HG02623 (cell line): ENCODE measurements around the gene FGFR3.

Experiments used
- ATAC-seq: cut with Tn5 transposase; IDR thresholded peaks from one replicate; pipeline ENCODE4 v1.9.1; 2021; ENCODE audit warnings: moderate library complexity; ENCODE audit not compliant: unreplicated experiment

FGFR3 gene

GRCh38 chr4:1801286-1801958 lies 8.3 kb downstream of the FGFR3 start:
- ATAC-seq: no peak

- no peak for ATAC-seq
These were observed 9.1 kb downstream of the FGFR3 start for GRCh38 chr4:1802151-1802715.

GRCh38 chr4:1802720-1803522 lies 9.8 kb downstream of the FGFR3 start:
- no peak for ATAC-seq

- no peak for ATAC-seq
These were observed 10.7 kb downstream of the FGFR3 start for GRCh38 chr4:1803523-1804423.

DNA sequence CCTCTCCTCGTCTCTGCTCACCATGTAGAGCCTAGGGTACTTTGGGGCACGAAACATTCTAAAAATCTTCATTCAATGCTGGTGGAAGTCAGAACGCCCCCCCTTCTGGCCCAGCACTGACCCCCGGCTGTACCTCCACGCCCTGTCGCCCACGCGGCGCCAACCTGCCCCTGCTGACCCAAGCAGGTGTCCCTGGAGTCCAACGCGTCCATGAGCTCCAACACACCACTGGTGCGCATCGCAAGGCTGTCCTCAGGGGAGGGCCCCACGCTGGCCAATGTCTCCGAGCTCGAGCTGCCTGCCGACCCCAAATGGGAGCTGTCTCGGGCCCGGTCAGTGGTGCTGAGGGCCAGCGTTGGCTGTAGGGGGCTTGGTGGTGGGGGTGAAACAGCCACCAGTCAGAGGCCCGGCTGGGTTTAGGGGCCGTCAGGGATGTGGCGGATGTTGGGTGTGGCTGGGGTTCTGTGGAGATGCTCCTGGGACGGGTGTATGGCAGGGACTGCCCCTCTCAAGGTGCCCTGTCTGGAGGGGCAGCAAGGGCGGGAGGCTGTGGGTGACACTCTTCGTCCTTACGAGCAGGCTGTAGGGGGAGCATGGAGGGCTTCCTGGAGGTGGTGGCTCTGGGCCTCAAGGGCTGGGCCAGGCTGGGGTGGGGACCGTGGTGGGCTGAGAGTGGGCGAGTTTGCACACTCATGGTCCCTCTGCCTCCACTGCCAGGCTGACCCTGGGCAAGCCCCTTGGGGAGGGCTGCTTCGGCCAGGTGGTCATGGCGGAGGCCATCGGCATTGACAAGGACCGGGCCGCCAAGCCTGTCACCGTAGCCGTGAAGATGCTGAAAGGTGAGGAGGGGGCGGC lies 11.8 kb downstream of the FGFR3 start:
- no peak for ATAC-seq

- ATAC-seq: no peak
These were observed 12.6 kb downstream of the FGFR3 start for GRCh38 chr4:1805493-1806222.

- no peak for ATAC-seq
These were observed 13.1 kb downstream of the FGFR3 start for GRCh38 chr4:1806223-1806564.

DNA sequence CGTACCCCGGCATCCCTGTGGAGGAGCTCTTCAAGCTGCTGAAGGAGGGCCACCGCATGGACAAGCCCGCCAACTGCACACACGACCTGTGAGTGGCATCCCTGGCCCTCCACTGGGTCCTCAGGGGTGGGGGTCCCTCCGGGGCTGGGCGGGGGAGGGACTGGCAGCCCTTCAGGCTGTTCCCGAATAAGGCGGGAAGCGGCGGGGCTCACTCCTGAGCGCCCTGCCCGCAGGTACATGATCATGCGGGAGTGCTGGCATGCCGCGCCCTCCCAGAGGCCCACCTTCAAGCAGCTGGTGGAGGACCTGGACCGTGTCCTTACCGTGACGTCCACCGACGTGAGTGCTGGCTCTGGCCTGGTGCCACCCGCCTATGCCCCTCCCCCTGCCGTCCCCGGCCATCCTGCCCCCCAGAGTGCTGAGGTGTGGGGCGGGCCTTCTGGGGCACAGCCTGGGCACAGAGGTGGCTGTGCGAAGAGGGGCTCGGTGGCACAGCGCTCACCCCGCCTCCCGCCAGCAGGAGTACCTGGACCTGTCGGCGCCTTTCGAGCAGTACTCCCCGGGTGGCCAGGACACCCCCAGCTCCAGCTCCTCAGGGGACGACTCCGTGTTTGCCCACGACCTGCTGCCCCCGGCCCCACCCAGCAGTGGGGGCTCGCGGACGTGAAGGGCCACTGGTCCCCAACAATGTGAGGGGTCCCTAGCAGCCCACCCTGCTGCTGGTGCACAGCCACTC lies 13.7 kb downstream of the FGFR3 start:
- ATAC-seq: no peak

GRCh38 chr4:1807332-1807777 lies 14.3 kb downstream of the FGFR3 start:
- no peak for ATAC-seq

DNA sequence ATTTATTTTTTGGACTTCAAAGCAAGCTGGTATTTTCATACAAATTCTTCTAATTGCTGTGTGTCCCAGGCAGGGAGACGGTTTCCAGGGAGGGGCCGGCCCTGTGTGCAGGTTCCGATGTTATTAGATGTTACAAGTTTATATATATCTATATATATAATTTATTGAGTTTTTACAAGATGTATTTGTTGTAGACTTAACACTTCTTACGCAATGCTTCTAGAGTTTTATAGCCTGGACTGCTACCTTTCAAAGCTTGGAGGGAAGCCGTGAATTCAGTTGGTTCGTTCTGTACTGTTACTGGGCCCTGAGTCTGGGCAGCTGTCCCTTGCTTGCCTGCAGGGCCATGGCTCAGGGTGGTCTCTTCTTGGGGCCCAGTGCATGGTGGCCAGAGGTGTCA lies 15.3 kb downstream of the FGFR3 start:
- no peak for ATAC-seq

DNA sequence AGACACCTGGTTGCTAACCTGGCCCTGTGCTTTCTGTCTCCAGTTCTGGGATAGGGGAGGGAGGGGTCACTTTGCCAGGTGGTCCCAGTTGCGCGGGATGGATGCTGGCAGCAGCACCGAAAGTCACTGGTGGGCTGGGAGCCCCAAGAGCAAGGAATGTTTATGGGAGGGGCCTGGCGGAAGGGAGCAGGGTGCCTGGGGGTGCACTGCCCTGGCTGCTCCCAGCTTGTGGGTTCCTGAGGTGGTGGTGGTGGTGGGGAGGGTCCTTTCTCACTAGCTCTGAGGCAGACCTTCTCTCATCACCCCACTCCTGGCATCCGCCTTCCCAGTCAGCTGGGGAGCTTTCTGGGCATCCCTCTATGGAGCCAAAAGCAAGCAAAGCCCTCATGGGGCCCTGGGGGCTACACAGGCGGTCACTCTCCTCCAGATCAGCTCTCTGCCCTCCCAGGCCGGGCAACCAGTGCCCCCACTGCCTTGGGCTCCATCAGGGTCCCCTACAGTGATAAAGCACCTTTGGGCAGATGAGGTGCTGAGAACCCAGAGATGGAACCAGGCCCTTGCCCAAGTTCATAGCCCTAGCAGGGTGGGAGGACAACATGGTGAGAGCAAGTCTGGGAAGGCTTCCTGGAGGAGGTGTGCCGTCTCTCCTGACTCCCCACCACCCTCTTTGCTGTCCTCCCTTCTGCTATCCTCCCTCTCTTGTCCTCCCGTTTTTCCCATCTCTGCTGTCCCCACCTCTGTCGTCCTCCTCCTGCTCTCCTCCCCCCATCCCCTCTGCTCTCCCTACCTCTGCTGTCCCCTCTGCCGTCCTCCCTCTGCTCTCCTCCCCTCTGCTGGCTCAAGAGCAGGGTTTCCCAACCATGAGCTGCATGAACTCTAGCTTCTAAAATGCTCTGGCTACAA lies 16.0 kb downstream of the FGFR3 start:
- no peak for ATAC-seq

DNA sequence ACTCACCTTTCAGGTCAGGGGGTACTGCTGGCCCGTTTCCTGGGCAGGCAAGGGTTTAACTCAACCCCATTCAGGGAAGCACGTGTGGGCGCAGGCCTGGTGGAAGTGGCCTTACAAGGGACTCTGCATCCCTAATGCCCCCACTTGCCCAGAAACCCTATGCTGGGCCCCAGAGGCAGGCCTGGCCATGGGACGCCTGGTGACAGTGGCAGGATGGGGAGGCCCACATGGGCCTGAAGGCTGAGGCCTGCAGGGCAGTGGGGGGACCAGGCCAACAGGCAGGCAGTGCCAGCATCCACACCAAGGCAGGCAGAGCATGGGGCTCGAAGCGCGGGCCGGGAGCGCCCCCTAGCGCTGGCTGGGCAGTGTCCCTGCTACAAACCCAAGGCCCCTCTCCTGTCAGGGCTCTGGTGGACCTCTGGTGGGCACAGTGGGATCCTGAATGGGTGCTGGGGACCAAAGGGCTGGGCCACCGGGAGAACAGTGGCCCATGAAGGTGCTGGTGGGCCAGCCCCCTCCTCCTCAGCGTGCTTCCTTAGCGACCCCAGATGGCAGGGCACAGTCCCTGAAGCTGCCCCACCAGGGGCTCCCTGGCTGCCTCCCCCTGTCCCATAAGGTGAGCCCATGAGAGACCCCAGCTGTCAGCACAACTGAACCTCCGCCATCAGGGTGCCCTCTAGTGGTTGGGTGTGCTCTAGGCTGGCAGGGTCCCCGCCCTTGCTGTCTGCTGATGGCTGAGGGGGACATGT lies 16.8 kb downstream of the FGFR3 start:
- ATAC-seq: no peak

DNA sequence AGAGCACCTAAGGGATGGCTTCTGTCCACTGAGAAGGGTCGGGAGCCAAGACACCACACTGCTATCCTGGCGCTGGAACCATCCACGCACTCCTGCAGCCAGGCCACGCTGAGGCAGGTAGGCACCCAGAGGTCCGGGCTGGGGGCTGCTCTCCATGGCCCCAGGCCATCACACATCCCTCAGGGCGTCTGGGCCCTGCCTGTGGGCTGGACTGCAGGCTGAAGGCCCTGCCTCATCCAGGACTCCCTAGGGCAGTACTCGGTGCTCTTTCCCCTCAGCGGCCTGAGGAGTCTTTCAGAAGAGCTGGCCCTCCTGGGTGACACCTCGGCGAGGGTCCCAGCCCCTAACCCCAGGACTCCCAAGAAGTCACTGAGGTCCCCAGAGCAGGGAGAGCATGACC lies 17.7 kb downstream of the FGFR3 start:
- ATAC-seq: no peak

- no peak for ATAC-seq
These were observed 19.6 kb downstream of the FGFR3 start for GRCh38 chr4:1812720-1813119.

- no peak for ATAC-seq
These were observed 20.1 kb downstream of the FGFR3 start for GRCh38 chr4:1813231-1813630.

GRCh38 chr4:1813915-1814314 lies 20.8 kb downstream of the FGFR3 start:
- ATAC-seq: no peak

DNA sequence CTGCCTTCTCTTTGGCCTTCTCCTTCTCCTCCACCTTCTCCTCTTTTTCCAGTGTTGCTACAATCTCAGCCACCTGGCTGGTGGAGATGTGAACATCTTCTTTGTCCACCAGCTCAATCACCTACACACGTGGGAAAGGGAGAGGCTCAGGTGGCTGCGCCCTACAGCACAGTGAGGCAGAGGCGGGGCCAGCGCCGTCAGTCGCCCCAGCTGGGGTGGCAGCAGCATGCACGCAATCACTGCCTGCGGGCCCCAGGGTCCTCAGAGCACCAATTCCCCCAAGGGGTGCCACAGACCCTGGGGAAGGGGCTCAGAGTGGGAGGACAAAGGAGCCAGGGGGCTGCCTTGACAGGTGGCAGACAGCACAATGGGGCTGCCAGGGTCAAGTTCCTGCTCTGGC lies 21.4 kb downstream of the FGFR3 start:
- ATAC-seq: no peak
